NOMO-1 treated with dmso at 0.1 percent for 144 hours (cell line): ENCODE results near the gene MIA3.
"Not testable (repeated sequence)": the region's sequence is repeated elsewhere in the genome, so short reads cannot be mapped to it uniquely, and the experiment has no call there.

ENCODE experiments used
- DNase-seq: peaks from one replicate; lab custom pipeline; 2025; ENCODE audit not compliant: unreplicated experiment; lab: John Stamatoyannopoulos, UW

Gene MIA3

DNA sequence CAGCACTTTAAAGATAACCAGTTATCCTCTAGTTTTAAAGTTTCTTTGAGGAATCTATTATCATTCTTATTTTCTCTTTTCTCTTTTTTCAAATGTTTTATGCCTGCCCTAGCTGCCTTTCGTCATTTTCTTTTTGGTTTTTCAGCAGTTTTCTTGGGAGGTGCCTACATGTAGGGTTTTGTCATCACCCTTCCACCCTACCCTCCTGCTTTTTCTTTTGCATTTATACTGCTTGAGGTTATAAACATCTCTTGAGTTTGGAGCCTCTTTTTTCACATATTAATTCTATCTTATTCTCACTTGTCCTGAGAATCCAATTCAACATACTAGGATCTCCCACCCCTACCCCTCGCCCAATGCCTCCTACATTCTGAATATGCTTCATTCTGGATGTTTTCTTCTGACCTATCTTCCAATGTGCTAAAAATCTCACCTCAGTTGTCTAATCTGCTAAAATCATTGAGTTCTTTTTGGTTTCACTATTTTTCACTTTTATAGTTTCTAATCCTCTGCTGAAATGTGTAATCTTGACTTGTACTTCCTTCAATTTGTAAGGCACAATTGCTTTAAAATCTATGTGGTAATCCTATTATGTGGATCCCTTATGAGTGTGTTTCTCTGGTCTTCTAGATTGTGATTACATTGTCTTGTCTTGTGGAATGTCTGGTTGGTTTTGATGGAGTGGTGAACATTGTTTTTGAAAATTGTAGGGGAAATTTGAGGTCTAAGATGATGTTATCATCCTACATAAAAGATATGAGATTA lies 38.7 kb downstream of the MIA3 start:
- DNase-seq, result no peak

DNA sequence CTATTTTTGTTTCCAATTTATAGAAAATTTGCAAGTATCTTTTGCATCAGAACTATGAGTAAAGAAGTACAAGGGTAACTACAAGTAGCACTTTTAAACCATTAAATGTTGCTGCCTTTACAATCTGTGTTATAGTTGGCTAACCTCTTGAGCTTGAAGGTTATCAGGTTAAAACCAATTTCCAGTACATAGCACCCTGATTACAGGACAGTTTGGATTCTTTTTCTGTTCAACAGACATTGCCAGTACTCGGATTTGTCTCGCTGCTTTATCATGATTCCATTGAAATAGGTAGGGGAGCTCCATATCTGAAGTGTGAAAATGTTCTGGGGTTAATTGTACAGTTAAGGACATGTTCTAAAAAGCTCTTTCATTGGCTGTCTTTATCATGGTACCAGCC lies 40.0 kb downstream of the MIA3 start:
- no peak for DNase-seq

DNA sequence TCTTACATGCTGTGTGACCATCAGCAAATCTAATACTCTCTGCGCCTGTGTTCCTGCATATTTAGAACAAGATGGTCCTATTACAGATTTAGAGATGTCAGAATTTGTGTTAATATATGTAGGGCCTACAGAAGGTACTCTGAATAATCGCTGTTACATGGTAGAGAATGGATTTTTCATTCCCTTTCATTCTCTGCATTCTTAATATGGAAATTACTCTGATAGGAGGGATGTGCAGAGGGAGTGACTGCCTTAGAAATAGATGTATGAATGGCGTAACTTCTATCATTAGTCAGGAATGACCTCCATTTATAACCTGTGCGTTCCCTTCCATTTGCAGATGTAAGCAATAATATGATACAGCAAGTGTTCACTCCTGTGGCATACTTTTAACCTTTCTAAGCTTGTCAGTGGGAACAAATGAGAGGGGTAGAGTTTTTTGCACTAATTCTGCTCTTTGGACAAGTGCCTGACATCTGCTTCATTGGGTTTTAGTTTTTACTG lies 45.6 kb downstream of the MIA3 start:
- DNase-seq, result no peak

DNA sequence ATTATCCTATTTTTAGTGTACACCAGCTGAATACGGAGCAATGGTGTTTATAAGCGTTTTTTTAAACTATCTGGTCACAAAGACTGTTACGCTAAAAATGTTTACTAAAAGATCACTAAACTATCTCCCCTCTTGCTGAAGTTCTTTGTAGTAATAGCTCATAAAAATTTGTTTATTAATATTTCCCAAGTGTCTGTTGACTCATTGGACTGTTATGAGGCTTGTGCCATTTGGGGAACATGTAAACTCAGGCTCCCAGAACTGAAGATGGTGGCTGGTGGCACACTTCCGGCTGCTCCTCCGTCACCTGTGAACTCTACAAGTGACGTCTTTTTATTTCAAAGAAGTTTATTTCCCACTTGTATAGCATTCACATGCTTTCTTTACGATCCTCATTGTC lies 48.1 kb downstream of the MIA3 start:
- DNase-seq, result no peak

DNA sequence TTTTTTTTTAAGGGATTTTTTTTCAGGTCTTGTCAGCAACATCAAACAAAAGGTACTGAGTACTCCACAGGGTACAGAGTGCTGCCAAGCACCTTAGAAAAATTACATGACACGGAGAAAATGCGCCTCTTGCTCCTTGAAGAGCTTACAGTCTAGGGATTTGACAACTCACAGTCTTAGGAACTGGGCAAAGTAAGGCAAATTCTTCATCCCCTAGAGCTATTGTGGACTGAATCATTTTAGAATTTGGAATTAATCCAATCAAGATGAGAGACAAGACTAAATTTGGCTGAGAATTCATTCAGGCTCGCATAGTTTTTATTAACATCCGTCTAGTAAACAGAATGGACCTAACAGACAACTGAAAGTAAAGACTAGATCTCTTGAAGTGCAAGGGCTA lies 50.3 kb downstream of the MIA3 start:
- not testable (repeated sequence) for DNase-seq

DNA sequence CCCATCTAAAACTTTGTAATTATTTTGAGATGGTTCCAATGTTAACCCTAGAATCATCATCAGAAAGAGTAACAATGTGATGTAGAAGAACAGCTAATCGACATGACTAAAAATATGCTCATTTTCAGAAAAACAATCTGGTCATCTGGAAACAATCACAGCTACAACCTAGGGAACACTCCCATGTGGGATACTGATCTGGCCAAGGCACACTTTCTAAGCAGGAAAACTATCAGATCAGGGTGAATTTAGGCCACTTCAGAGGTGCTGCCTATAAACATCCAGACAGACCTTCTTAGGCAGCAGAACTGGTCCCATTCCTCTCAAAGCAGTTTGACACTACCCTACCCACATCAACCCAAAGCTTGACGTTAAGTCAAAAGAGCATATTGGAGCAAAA lies 51.2 kb downstream of the MIA3 start:
- DNase-seq, result not testable (repeated sequence)

DNA sequence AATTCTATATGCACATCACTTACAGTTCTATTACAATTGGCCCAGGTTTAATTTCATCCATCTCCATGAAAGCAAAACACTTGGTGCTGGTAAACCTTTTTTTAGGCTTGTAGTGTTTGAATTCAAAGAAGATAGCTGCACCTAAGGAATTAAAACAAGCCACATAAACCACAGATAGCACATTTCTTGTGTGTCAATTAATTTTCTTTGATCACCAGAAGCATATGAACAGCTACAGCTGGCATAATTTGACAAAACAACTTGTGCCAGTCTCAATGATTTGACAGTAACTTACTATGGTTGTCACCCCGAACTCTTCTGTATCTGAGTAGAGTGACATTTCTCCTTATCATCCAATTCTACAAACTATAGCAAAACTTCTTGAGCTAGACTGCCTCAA lies 52.2 kb downstream of the MIA3 start:
- no peak for DNase-seq

DNA sequence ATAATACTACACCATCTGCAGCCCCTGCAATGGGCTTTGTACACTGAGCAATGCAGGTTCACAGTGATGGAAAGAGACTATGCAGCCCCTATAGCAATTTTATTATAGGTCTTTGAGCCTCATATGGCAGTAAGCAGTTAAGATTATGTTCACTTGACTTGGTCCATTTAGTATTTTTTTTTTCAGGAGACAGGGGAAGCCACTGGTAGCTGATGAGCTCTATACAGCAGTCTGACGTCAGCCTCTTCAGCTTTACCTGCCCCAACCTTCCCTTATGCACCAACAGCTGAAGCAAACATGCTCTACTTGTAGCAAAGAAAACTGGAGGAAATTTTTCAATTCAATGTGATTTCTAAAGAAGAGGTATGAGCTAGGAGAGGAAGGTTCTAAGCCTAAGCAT lies 62.2 kb downstream of the MIA3 start:
- DNase-seq, result no peak

DNA sequence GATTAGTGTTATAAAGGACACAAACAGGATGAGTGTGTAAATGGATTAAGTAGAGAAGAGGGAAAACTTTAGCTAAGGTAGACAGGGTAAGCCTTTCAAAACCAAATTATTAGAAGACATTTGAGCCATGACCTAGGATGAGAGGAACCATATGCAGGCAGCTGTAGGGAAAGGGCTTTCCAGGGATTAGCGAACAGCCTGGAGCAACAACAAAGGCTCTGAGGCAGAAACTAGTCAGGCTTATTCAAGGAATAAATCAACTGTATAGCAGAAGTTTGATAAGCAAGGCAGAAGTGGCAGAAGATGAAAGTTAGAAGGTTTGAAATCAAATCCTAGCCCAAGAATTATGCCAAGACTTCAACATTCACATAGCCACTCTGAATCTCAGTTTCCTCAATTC lies 73.1 kb downstream of the MIA3 start:
- DNase-seq, result no peak

DNA sequence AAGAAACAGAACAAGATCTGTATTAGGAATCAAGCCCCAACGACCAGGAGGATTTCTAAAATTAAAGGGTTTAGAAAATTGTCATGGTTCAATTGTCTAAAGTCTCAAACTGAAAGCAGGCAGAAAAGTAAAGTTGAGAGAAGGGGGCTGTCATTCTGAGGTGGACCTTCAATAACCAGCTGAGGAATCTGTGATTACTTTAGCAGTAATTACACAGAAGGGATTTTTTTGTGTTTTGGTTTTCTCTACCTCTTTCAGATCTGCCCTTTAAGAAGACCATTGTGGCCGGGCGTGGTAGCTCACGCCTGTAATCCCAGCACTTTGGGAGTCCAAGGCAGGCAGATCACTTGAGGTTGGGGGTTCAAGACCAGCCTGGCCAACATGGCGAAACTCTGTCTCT lies 77.0 kb downstream of the MIA3 start:
- no peak for DNase-seq

DNA sequence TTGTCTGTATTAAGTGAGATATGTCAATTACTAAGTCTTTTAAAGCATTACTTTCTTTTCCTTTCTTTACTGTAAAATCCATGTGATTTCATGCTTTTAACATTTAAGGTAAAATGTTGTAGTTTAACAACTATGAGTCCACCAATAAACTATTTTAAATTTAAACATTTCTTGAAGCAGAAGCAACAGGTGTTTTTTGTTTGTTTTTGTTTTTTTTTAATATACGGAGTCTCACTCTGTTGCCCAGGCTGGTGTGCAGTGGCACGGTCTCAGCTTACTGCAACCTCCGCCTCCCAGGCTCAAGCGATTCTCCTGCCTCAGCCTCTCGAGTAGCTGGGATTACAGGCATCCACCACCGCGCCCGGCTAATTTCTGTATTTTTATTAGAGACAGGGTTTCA lies 78.8 kb downstream of the MIA3 start:
- DNase-seq, result no peak

DNA sequence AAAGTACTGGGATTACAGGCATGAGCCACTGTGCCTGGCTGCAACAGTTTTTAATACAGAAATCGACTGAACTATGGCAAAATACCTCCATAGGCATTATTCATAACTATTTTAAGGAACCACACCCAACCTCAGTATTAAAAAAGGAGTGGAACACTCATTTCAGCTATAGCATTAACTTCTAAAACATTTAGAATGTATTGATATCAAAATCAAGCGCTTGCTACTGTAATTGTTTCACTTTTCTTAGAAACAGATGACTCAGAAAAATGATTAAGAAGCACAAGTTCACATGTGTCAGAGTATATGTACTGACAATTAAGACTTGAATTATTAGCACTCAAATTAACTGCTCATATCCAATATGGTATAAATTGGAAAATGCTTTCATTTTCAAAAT lies 79.3 kb downstream of the MIA3 start:
- DNase-seq, result no peak

DNA sequence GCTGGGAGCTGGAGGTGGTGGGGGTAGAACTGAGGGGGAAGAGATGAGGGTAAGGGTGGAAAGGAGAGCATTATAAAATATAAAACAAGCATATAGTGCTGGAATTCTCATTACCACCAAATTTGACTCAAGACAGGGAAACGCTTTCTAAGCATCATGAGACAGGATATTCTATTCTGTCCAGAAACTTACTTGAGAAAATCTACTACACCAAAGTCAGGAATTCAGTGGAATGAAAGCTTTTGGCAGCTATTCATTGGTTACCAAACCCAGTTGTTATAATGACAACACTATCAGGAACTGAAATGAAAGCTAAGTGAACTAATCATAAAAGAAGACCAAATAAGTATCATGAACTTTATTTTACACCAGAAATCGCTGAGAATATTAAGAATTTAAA lies 79.9 kb downstream of the MIA3 start:
- no peak for DNase-seq

DNA sequence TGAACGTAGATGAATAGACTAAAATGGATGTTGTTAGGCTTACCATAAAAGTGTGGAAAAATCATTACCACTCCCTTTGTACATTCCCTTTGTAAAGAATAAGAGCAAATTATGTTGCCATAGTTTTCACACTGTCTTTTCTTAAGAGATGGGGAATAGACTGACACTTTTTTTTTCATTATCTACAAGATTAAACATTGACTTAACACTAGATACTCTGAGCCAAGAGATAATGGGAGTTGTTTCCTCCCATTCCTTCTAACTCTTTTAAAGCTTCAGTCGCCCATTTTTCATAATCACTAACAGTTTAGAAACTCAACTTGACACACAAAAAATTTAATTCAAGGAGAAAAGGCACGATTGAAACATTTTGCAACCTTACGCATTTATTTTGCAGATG lies 84.3 kb downstream of the MIA3 start:
- DNase-seq, result no peak

DNA sequence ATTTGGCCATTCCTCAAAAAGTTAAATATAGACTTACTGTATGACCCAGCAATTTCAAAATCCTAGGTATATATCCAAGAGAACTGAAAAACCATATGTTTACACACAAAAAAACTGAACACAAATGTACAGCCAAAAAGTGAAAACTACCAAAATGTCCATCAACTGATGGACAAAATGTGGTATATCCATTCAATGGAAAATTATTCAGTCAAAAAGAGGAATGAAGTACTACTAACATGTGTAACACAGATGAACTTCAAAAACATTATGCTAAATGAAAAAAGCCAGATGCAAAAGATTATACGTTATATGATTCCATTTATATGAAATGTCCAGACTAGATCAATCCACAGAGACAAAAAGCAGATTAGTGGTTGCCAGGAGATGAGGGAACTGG lies 86.4 kb downstream of the MIA3 start:
- DNase-seq, result no peak

DNA sequence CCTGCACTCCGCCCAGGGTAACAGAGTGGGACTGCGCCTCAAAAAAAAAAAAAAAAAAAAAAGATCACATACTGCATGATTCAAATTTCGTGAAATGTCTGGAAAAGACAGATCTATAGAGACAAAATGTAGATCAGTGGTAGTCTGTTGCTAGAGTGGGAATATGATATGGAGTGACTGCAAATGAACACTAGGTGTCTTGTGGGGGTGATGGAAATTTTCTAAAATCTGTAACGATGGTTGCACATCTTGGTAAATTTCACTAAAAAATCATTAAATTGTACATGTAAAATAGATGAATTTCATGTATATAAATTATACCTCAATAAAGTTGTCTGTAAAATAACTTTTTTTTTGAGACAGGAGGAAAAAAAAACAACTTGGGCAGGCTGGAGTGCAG lies 88.9 kb downstream of the MIA3 start:
- no peak for DNase-seq

DNA sequence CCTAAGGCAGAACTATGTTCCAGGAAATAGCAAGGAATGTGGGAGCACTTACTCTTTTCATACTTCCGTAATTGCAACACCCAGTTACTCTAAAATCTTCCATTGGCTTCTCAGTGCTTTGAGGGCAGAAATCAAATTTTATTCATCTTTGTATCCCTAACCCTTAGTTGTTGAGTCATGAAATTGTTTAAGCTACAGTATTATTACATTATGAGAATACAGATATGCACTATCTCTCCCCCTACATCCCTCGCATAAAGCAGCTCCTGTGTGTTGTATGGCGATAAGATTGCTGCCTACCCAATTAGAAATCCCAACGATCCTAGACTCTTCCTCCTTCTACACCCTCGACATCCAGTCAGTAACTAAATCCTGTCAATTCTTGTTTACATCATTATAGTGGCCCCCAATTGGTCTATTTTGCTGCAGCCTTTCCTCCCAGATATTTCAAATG lies 91.8 kb downstream of the MIA3 start:
- DNase-seq, result no peak

DNA sequence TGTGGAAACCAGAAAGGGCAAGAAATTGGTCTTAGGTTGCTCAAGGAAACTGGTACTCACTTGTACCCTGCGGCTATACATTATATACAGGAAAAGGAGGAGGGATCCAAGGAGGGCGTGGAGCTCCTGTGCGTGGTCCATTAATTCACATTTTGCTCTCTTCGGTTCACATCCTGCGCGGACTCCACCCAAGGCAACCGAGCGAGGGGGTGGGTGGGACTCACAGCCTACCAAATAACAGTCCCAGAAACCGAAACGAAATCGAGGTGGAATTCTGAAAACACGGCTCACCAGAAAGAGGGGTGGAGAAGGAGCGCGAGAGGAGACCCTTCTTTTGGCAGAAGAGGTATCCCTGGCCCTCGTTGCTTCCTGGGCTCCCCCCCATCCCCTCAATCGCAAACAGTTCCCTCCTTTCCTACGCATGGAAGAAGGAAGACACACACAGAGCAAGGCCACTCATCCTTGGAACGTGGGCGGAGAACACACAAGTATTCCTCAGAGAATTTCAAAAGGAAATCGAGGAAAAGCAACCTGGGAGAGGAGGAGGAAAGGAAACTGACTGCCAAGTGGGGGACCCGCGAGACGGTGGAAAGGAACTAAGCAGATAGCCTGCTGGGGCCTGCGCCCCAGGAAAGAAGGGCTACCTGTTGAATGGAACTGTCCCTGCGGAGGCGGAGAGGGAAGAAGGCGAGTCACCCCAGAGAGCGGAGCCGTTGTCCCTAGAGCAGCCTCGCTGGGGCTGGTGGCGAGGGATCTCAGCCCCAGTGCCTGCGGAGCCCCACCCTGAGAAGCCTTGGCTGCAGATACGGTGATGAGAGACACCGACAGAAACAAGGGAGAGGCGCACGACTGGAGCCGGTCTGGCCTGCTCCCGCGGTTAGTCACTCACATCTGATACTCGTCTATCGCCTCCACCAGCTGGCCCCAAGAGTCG lies 93.7 kb downstream of the MIA3 start:
- peak; percentile 40 for DNase-seq

DNA sequence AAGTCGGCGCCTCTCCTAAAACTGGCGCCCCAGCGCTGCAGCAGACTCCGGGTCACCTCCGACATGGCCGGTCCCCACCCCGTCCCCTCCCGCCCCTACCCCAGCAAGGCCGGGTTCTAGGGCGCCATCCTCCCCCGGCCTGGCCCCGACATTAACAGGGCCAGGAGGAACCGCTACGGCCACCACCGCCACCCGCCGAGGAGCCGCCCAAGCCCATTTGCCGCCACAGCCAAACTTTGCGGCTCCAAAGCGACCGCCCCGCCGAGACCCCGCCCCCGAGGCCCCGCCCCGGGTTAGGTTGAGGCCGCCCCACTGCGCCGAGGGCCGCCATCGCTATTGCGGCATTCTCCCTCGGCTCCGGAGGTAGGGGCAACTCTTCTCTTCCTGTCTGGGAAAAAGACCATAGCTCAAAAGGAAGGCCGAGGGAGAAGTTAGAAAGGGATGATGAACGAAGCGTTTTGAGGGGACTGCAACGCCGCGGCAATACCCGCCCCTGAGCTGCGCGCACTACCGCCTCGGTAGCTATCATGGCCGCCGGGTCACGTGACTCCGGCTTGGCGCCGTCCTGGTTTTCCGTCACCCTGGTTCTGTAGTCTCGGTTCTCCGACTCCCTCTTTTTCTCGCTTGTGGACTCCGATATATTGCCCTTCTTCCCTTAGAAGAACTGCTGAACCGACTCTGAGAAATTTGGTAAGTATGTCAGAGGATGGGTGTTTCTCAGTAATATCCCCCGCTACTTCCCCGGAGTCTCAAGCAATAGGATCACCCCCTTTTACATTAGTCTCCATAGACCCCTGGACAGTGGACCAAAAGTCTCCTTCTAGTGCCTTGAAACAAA lies 94.6 kb downstream of the MIA3 start, which contains the start of the genes AIDA and BROX:
Gene AIDA (minus strand): TSS at position 239 of the 838 bp plus-strand sequence. CDS start 174 bp downstream, at position 65.
Gene BROX (plus strand): TSS at position 312 of the 838 bp plus-strand sequence. CDS start 3,136 bp downstream, outside the sequence.
- peak; percentile 76 for DNase-seq

DNA sequence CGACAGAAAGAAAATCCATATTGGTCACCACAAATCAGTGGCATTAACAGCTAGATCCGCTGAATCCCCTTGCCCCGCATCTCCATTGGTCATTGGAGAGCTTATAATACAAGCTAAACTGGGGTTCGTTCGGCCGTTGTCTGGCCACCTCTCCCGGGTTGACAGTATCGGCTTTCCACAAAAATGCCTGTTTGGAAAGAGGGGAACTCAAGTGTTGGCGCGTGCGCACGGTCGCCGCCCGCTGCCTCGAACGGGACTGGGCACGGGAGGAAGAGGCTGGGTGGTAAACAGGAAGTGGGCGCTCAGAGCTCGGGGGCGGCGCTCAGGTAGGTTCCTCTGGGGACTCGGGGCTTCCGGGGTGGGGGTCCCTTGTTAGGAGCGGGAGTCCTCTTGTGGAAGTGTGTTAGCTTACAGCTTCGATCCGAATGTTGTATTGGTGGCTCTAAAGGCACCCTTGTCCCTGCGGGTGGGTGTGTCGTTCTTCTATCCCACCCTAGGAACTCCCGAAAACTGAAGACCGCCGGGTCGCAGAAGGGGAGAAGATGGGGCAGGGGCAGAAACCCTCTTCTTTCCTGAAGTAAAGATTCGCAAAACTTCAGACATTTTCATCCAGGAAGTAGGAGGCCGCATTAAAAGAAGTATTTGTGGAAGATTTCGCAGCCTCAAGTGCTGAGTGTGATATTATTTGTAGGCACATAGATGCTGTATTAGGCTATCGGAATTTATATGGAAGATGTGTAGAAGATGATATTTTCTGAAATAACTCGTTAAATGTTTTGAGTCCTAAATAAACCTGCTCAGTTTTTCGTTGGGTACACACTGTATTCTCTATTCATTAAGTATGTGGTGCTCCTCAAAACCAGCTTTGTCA lies 95.4 kb downstream of the MIA3 start:
- peak; percentile 86 for DNase-seq
